T-cell (primary cell): ENCODE results near the gene KPRP. TPM values are rescaled to one million over a fixed set of nuclear protein-coding genes. Genes with fewer than 3 reads are reported as not detected.

Source experiments
- ATAC-seq, 4 experiments: fragments of 200-7000 bp in 3 of 4; fragments of 150-1000 bp in 1 of 4; cut with Tn5 transposase; replicated peaks in 1 of 4; 1 replicate in 3 of 4; 2 replicates in 1 of 4; pipeline ENCODE4 v1.10.0; 2021; ENCODE audit warnings: moderate library complexity in 3 of 4, mild to moderate bottlenecking in 2 of 4, moderate number of reproducible peaks in 1 of 4
- CTCF ChIA-PET, 2 donors: fragments of 300-600 bp; sonication (Branson Sonifier 250); formaldehyde crosslinking; loops; one replicate each; lab custom pipeline; 2022; ENCODE audit warnings: antibody characterized with exemption in 2 of 2; lab: Charles Lee
- POLR2A ChIA-PET, 2 donors: fragments of 300-600 bp; sonication (Branson Sonifier 250); formaldehyde crosslinking; loops; one replicate each; lab custom pipeline; 2022; ENCODE audit warnings: antibody characterized with exemption in 2 of 2; lab: Charles Lee
- DNase-seq, 35 experiments: peaks; one replicate each; pipeline versions ENCODE4 v3.0.0 to v3.0.0-alpha.2; 2013 to 2023
- H3K27ac ChIP-seq: one replicate; pipeline ENCODE4 v1.5.1; 2013; ENCODE audit warnings: low read length
- H3K27me3 ChIP-seq, 2 experiments: replicated peaks in 1 of 2; 1 replicate in 1 of 2; 2 replicates in 1 of 2; pipeline versions ENCODE4 v1.6.1 to v1.7.0; 2013; ENCODE audit warnings: low read length in 1 of 2, mixed read lengths in 1 of 2; ENCODE audit not compliant: control insufficient read depth in 2 of 2, insufficient read depth in 2 of 2; ENCODE audit errors: extremely low read depth in 1 of 2
- H3K36me3 ChIP-seq, 2 donors: 1 replicate in 1 of 2; 2 replicates in 1 of 2; pipeline versions ENCODE4 v1.6.1 to v1.7.0; 2013; ENCODE audit warnings: low read length in 1 of 2; ENCODE audit not compliant: control insufficient read depth in 2 of 2, insufficient read depth in 1 of 2; ENCODE audit errors: extremely low read depth in 1 of 2
- H3K4me1 ChIP-seq, 2 experiments: 1 replicate in 1 of 2; 2 replicates in 1 of 2; pipeline versions ENCODE4 v1.6.1 to v1.7.0; 2013; ENCODE audit warnings: low read length in 2 of 2, mixed read lengths in 1 of 2; ENCODE audit not compliant: insufficient read depth in 2 of 2, control insufficient read depth in 1 of 2; ENCODE audit errors: extremely low read depth in 1 of 2
- H3K4me3 ChIP-seq, 2 donors: 1 replicate in 1 of 2; 2 replicates in 1 of 2; pipeline versions ENCODE4 v1.5.1 to v1.7.0; 2013; ENCODE audit warnings: mild to moderate bottlenecking in 2 of 2, low read length in 1 of 2, moderate library complexity in 1 of 2; ENCODE audit not compliant: control insufficient read depth in 1 of 2; ENCODE audit errors: extremely low read depth in 1 of 2
- H3K9me3 ChIP-seq: 2 replicates; pipeline ENCODE4 v1.7.0; 2013
- H3K27ac Mint-ChIP-seq, 2 donors: one replicate each; pipeline ENCODE4 v1.8.0; 2020 to 2021; ENCODE audit warnings: mild to moderate bottlenecking in 2 of 2, mixed read lengths in 2 of 2
- H3K27me3 Mint-ChIP-seq, 2 donors: one replicate each; pipeline ENCODE4 v1.8.0; 2021 to 2022; ENCODE audit warnings: mixed read lengths in 2 of 2
- H3K36me3 Mint-ChIP-seq: one replicate; pipeline ENCODE4 v1.8.0; 2021; ENCODE audit warnings: mixed read lengths
- H3K4me1 Mint-ChIP-seq, 3 donors: one replicate each; pipeline ENCODE4 v1.8.0; 2020 to 2022; ENCODE audit warnings: mixed read lengths in 3 of 3, mild to moderate bottlenecking in 1 of 3
- H3K4me3 Mint-ChIP-seq, 3 donors: one replicate each; pipeline ENCODE4 v1.8.0; 2020 to 2022; ENCODE audit warnings: mild to moderate bottlenecking in 3 of 3, mixed read lengths in 3 of 3, moderate library complexity in 3 of 3
- H3K9me3 Mint-ChIP-seq, 3 donors: one replicate each; pipeline ENCODE4 v1.8.0; 2020 to 2022; ENCODE audit warnings: mixed read lengths in 3 of 3
- WGBS: methylation state at CpG from one replicate; pipeline ENCODE4 v1.1.5; 2013; ENCODE audit warnings: missing lambda C conversion rate; ENCODE audit not compliant: insufficient coverage; 5-methylcytosine and 5-hydroxymethylcytosine counted together
- total RNA-seq, 35 experiments: library from RNA in 6 of 35; stranded (reverse) in 6 of 35; fragments of 120-200 nt in 1 of 35; gene quantifications; one replicate each; pipeline versions ENCODE4 v1.2.1 to v1.2.4 and lab custom pipeline; 2013 to 2026

KPRP gene
- total RNA-seq, 5 donors from 2014 or later (not counting 1 experiment from before 2014, with no cell fraction given), result not detected

DNA sequence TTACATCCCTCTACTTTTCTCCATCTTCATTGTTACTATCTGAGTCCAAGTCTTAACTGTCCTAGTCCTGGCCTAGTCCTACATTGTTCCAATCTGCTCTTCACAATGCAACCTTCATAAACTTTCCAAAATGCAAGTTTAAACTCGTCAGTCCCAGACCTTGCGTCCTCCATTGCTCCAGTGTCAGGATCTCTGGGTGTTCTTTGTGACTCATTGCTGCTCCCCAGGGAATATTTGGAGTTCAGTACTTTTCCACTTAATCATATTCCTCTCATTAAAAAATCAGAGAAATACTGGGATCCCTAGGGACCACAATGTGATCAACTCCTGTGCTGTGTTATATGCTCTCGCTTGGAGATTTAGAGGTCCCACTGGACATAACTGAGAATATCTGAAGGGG, 18.0 kb upstream of the KPRP start:
- Histone ChIP-seq H3K4me3 (no peak overlapping the region), H3K9me3 (no peaks in the 10 kb centered on the region), H3K27me3 (peaks cover 3 to 20% of the 10 kb centered on the region in 2 experiments), H3K27ac (no peak overlapping the region), H3K36me3 (no peaks in the 10 kb centered on the region), H3K4me1 (no peaks in the 10 kb centered on the region)
- H3K4me3 Mint-ChIP-seq, result no peak overlapping the region
- ChIA-PET CTCF (no interaction called here), POLR2A (no interaction called here)
- no peaks in the 10 kb centered on the region for H3K9me3 Mint-ChIP-seq
- H3K27ac Mint-ChIP-seq, result no peak overlapping the region
- H3K27me3 Mint-ChIP-seq, result peaks cover 28 to 46% of the 10 kb centered on the region in 2 donors
- H3K4me1 Mint-ChIP-seq, result no peaks in the 10 kb centered on the region
- ATAC-seq (no peak), DNase-seq (no peak)
- 66% methylated on average over 2 of the region's 3 CpGs for WGBS
- no peaks in the 10 kb centered on the region for H3K36me3 Mint-ChIP-seq

DNA sequence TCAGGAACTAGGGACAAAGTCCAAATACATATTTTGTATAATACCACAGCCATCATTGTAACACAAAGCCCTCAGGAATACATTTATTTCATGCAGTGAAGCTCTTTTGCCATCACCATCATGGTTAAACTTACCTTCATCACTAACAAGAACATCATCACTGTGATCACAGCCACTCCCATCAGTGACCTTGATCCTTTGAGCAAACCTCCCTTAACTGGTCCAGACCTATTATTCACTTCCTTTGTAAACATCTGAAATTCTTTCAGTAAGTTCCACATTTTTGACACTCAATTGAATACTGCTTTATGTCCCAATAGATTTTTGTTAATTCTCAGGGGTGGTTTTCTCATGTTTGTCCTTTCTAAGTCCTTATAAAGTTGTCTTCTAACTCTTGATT, 16.2 kb upstream of the KPRP start:
- Mint-ChIP-seq H3K9me3 (no peaks in the 10 kb centered on the region), H3K27me3 (peaks cover 27 to 50% of the 10 kb centered on the region in 2 donors), H3K27ac (no peak overlapping the region), H3K4me1 (no peaks in the 10 kb centered on the region), H3K36me3 (no peaks in the 10 kb centered on the region), H3K4me3 (no peak overlapping the region)
- ChIA-PET CTCF (no interaction called here), POLR2A (no interaction called here)
- no peaks in the 10 kb centered on the region for H3K36me3 ChIP-seq
- no peaks in the 10 kb centered on the region for H3K9me3 ChIP-seq
- H3K4me1 ChIP-seq, result no peaks in the 10 kb centered on the region
- peaks cover 0 to 16% of the 10 kb centered on the region in 2 experiments for H3K27me3 ChIP-seq
- DNase-seq (no peak), ATAC-seq (no peak)
- H3K27ac ChIP-seq, result no peak overlapping the region
- H3K4me3 ChIP-seq, result no peak overlapping the region

DNA sequence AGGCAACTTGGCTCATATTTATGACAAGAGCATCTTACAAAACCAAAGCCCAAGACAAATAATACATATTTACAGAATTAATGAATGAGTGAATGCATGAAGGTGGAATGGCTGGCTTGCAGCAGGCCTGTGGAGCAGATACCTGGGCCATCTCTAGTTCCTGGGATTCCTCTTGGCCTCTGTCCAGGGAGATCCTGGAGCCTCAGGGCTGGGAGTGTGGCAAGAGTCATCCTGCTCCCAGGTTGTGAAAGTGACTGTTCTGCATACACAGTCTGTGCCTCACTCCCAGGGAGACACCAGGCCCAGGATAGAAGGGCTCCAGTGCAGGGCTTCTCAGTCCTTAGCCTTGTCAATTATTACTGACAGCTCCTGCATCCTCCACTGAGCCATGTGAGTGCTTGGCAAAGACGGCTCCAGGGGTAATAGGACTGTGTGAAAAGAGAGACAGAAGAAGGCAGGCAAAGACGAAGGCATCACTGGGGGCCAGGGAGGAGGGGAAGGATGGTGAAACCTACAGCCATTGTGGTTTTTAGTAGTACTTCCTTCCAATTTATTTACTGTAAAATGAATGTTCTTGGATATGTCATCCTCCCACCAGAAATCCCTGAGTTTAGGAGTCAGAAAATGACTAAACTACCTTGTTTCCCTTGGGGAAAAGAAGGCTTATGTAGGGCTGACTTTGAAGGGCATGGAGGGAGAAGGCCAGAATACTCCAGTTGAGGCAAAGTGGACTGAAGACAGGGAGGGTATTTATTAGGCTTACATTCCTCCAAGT, 14.3 kb upstream of the KPRP start:
- Histone ChIP-seq H3K36me3 (no peaks in the 10 kb centered on the region), H3K27ac (no peak overlapping the region), H3K27me3 (peaks cover 0 to 9% of the 10 kb centered on the region in 2 experiments), H3K4me3 (no peak overlapping the region), H3K4me1 (no peaks in the 10 kb centered on the region), H3K9me3 (no peaks in the 10 kb centered on the region)
- CTCF ChIA-PET, result no interaction called here
- no peak overlapping the region for H3K4me3 Mint-ChIP-seq
- DNase-seq (no peak), ATAC-seq (no peak)
- no peaks in the 10 kb centered on the region for H3K4me1 Mint-ChIP-seq
- POLR2A ChIA-PET, result no interaction called here
- no peaks in the 10 kb centered on the region for H3K36me3 Mint-ChIP-seq
- WGBS, result no CpG with 5 or more reads among the region's 2 CpGs
- H3K9me3 Mint-ChIP-seq, result no peaks in the 10 kb centered on the region
- peaks cover 20 to 40% of the 10 kb centered on the region in 2 donors for H3K27me3 Mint-ChIP-seq
- H3K27ac Mint-ChIP-seq, result no peak overlapping the region

DNA sequence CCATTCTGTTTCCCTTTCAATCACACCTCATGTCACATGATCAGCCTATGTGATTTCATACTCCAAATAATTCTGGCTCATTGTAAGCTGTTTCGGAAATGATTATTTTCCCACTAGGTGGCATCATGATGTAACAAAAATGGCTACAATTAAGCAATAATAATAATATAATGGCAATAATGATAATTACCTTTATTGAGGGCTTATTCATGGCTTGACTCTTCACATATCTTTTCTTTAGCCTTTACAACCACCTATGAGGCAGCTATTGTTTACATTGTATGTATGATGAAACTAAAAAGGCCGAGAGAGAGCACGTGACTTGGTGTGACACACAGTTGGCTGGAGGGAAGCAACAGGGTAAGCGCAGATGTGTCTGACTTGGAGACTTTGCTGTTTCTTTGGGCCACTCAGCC, 12.5 kb upstream of the KPRP start:
- CTCF ChIA-PET, result no interaction called here
- Mint-ChIP-seq H3K4me3 (no peak overlapping the region), H3K4me1 (no peaks in the 10 kb centered on the region), H3K36me3 (no peaks in the 10 kb centered on the region), H3K9me3 (no peaks in the 10 kb centered on the region), H3K27ac (no peak overlapping the region), H3K27me3 (peaks cover 24 to 32% of the 10 kb centered on the region in 2 donors)
- WGBS, result 100% methylated on average over 3 of the region's 4 CpGs
- Histone ChIP-seq H3K4me1 (no peaks in the 10 kb centered on the region), H3K4me3 (no peak overlapping the region), H3K36me3 (no peaks in the 10 kb centered on the region), H3K27me3 (peaks cover 0 to 9% of the 10 kb centered on the region in 2 experiments), H3K27ac (no peak overlapping the region), H3K9me3 (no peaks in the 10 kb centered on the region)
- DNase-seq, result no peak
- POLR2A ChIA-PET, result no interaction called here
- no peak for ATAC-seq

DNA sequence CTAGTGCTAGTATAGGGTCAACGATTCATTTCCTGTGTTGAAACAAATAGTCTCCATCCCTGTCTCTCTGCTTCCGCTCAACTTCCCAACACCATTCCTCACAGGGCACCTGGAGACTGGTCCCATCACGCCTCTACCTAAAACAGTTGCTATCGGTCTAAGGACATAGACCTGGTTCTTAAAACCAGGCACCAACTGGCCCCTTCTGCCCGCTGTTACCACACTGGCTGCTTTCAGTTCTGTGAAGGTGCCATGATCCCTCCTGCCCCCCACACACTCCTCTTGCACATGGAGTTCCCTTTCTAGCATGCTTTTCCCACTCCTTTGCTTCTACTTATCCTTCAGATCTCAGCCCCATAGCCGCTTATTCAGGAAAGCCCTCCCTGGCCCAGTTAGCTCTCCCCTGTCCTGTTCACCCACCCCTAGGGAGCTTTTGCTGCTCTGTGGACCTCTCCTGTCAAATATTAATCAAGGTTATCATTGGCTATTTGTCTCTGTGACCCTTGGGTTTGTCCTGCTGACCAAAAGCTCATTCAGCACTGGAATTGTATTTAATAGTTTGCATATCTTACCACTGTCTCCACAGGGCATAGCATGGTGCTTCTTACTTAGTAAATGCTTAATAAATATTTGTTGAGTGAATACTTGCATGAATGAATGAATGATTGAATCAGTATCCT, 11.9 kb upstream of the KPRP start:
- DNase-seq, result no peak
- H3K4me1 Mint-ChIP-seq, result no peaks in the 10 kb centered on the region
- no peaks in the 10 kb centered on the region for H3K4me1 ChIP-seq
- no peaks in the 10 kb centered on the region for H3K36me3 Mint-ChIP-seq
- no peak overlapping the region for H3K4me3 Mint-ChIP-seq
- no peak overlapping the region for H3K27ac Mint-ChIP-seq
- peaks cover 4 to 9% of the 10 kb centered on the region in 2 experiments for H3K27me3 ChIP-seq
- H3K4me3 ChIP-seq, result no peak overlapping the region
- ChIA-PET CTCF (no interaction called here), POLR2A (no interaction called here)
- no peak overlapping the region for H3K27ac ChIP-seq
- H3K36me3 ChIP-seq, result no peaks in the 10 kb centered on the region
- 78% methylated on average over 4 of the region's 6 CpGs for WGBS
- peaks cover 30 to 38% of the 10 kb centered on the region in 2 donors for H3K27me3 Mint-ChIP-seq
- no peak for ATAC-seq
- no peaks in the 10 kb centered on the region for H3K9me3 Mint-ChIP-seq
- H3K9me3 ChIP-seq, result no peaks in the 10 kb centered on the region

DNA sequence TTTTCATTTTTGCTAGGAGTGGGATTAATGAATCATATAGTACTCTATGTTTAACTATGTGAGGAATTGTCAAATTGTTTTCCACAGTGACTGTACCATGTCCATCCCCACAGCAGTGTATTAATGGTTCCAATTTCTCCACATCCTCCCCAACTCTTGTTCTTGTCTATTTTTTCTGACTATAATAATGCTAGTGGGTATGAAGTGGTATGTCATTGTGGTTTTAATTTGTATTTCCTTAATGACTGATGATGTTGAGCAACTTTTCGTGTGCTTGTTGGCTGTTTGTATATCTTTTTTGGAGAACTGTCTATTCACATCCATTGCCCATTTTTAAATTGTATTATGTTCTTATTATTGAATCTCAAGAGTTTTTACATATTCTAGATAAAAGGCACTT, 10.0 kb upstream of the KPRP start:
- WGBS, result no CpG with 5 or more reads among the region's 1 CpG
- no peak overlapping the region for H3K27ac Mint-ChIP-seq
- peaks cover 36 to 37% of the 10 kb centered on the region in 2 donors for H3K27me3 Mint-ChIP-seq
- H3K4me1 Mint-ChIP-seq, result no peaks in the 10 kb centered on the region
- H3K36me3 ChIP-seq, result no peaks in the 10 kb centered on the region
- H3K9me3 ChIP-seq, result no peaks in the 10 kb centered on the region
- ChIA-PET CTCF (no interaction called here), POLR2A (no interaction called here)
- DNase-seq (no peak), ATAC-seq (no peak)
- H3K4me1 ChIP-seq, result no peaks in the 10 kb centered on the region
- no peak overlapping the region for H3K4me3 Mint-ChIP-seq
- no peak overlapping the region for H3K4me3 ChIP-seq
- peaks cover 4 to 9% of the 10 kb centered on the region in 2 experiments for H3K27me3 ChIP-seq
- no peaks in the 10 kb centered on the region for H3K36me3 Mint-ChIP-seq
- H3K27ac ChIP-seq, result no peak overlapping the region
- H3K9me3 Mint-ChIP-seq, result no peaks in the 10 kb centered on the region
